Activated B cell treated with CpG ODN at 0.5 μM for 24 hours (primary cell): ENCODE data around the gene BRS3. TPM values are rescaled to one million over a fixed set of nuclear protein-coding genes. Genes with fewer than 3 reads are reported as not detected.

Source experiments
- ATAC-seq: fragments of 200-7000 bp; cut with Tn5 transposase; one replicate; pipeline ENCODE4 v1.10.0; 2021; ENCODE audit warnings: low read depth, mild to moderate bottlenecking, moderate library complexity
- CTCF ChIA-PET: fragments of 350-600 bp; sonication (Branson Sonifier 250); formaldehyde crosslinking; loops from one replicate; lab custom pipeline; 2021; ENCODE audit warnings: antibody characterized with exemption; lab: Charles Lee
- POLR2A ChIA-PET: fragments of 350-600 bp; sonication (Branson Sonifier 250); formaldehyde crosslinking; loops from one replicate; lab custom pipeline; 2021; ENCODE audit warnings: antibody characterized with exemption; lab: Charles Lee
- DNase-seq: peaks from one replicate; pipeline ENCODE4 v3.0.0; 2022
- H3K27ac Mint-ChIP-seq: one replicate; pipeline ENCODE4 v1.8.0; 2020; ENCODE audit warnings: mixed read lengths
- H3K27me3 Mint-ChIP-seq: one replicate; pipeline ENCODE4 v1.8.0; 2021; ENCODE audit warnings: mixed read lengths
- H3K36me3 Mint-ChIP-seq: one replicate; pipeline ENCODE4 v1.8.0; 2021; ENCODE audit warnings: low read depth, mixed read lengths
- H3K4me1 Mint-ChIP-seq: one replicate; pipeline ENCODE4 v1.8.0; 2021; ENCODE audit warnings: mixed read lengths
- H3K4me3 Mint-ChIP-seq: one replicate; pipeline ENCODE4 v1.8.0; 2020; ENCODE audit warnings: mild to moderate bottlenecking, mixed read lengths
- H3K9me3 Mint-ChIP-seq: one replicate; pipeline ENCODE4 v1.8.0; 2020; ENCODE audit warnings: mixed read lengths
- intact Hi-C: fragments of 100-400 bp; cut with micrococcal nuclease; formaldehyde crosslinking; loops from one replicate; pipeline ENCODE4 v1.15.1; 2024
- total RNA-seq: library from RNA; stranded (reverse); gene quantifications from 2 replicates; pipeline ENCODE4 v1.2.3, GENCODE V29; 2022
- TF ChIP-seq, protein P1 (sequence below): fragments of 200-600 bp; IDR thresholded peaks from one replicate; pipeline ENCODE4 v1.8.0; 2022; ENCODE audit warnings: antibody characterized with exemption, mild to moderate bottlenecking

BRS3 gene
- total RNA-seq, 1 donor from 2014 or later, result not detected

GRCh38 chrX:136491832-136492231 lies 4.1 kb downstream of the BRS3 start:
- H3K27ac Mint-ChIP-seq, result no peak overlapping the region
- ChIA-PET POLR2A (interaction anchor here (0.7 kb wide), 2 partner anchors 466 to 1591 kb away, joined by 5 to 7 read pairs; no protein-coding TSS in a partner anchor), CTCF (no interaction called here)
- H3K36me3 Mint-ChIP-seq, result no peaks in the 10 kb centered on the region
- TF ChIP-seq, protein P1, sequence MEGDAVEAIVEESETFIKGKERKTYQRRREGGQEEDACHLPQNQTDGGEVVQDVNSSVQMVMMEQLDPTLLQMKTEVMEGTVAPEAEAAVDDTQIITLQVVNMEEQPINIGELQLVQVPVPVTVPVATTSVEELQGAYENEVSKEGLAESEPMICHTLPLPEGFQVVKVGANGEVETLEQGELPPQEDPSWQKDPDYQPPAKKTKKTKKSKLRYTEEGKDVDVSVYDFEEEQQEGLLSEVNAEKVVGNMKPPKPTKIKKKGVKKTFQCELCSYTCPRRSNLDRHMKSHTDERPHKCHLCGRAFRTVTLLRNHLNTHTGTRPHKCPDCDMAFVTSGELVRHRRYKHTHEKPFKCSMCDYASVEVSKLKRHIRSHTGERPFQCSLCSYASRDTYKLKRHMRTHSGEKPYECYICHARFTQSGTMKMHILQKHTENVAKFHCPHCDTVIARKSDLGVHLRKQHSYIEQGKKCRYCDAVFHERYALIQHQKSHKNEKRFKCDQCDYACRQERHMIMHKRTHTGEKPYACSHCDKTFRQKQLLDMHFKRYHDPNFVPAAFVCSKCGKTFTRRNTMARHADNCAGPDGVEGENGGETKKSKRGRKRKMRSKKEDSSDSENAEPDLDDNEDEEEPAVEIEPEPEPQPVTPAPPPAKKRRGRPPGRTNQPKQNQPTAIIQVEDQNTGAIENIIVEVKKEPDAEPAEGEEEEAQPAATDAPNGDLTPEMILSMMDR, result no peak
- no peaks in the 10 kb centered on the region for H3K9me3 Mint-ChIP-seq
- H3K27me3 Mint-ChIP-seq, result peaks cover 8% of the 10 kb centered on the region
- ATAC-seq, result no peak
- no peak for DNase-seq
- H3K4me3 Mint-ChIP-seq, result no peak overlapping the region
- H3K4me1 Mint-ChIP-seq, result peaks cover 10% of the 10 kb centered on the region
- intact Hi-C loops, result no loop called here

DNA sequence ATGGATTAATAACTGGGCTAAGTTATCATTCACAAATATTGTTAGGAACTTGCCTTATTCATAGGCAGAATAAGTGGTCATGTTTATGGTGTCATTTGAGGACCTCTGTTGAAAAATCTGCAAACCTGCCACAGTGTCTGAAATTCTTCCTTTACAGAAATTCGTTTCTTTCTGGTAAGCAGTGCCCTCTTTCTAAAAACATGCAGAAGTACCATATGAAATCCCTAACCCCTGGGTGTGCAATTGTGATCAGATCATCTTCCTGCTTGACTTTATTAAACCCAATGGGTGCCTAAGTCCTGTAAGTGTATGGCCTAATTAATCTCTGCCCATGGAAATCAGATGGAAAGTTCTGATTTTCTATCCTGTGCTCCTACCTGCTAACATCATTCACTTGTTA lies 5.3 kb downstream of the BRS3 start:
- ChIA-PET CTCF (no interaction called here), POLR2A (no interaction called here)
- H3K4me3 Mint-ChIP-seq, result no peak overlapping the region
- intact Hi-C loops, result no loop called here
- no peaks in the 10 kb centered on the region for H3K9me3 Mint-ChIP-seq
- H3K27me3 Mint-ChIP-seq, result peaks cover 8% of the 10 kb centered on the region
- ATAC-seq (no peak), DNase-seq (no peak)
- TF ChIP-seq, protein P1, result no peak
- peaks cover 13% of the 10 kb centered on the region for H3K4me1 Mint-ChIP-seq
- no peak overlapping the region for H3K27ac Mint-ChIP-seq
- peaks cover 3% of the 10 kb centered on the region for H3K36me3 Mint-ChIP-seq

DNA sequence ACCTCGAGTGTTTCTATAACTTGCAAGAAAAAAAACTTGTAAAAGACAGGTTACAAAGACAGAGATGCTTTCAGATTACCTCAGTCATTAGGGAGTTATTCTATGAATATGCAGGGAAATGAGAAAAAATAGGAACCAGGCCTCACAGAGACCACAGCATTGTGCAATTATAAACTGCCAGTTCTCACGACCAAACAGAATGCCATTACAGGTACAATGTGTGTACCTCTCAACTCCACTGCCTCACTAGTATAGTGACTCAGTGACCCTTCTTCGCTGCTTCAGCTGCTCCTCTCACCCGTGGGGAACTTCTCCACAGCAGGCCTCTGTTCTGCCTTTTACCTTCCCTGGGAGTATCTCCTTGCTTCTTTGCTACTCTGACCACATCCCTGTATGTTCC lies 7.3 kb downstream of the BRS3 start:
- no peak for DNase-seq
- TF ChIP-seq, protein P1, result no peak
- Mint-ChIP-seq H3K4me3 (no peak overlapping the region), H3K9me3 (no peaks in the 10 kb centered on the region), H3K4me1 (peaks cover 23% of the 10 kb centered on the region), H3K27ac (no peak overlapping the region), H3K27me3 (peaks cover 3% of the 10 kb centered on the region), H3K36me3 (peaks cover 5% of the 10 kb centered on the region)
- no peak for ATAC-seq
- CTCF ChIA-PET, result no interaction called here
- POLR2A ChIA-PET, result no interaction called here
- intact Hi-C loops, result loop anchor here (5.0 kb wide), 2 partner anchors 197 to 212 kb away; no protein-coding TSS in a partner anchor

GRCh38 chrX:136496186-136496763 lies 8.5 kb downstream of the BRS3 start:
- intact Hi-C loops, result loop anchor here (1.0 to 5.0 kb wide), 6 partner anchors 196 to 1075 kb away; partner anchors contain the start of genes MAP7D3, SLC9A6 and SMIM10L2A
- H3K27me3 Mint-ChIP-seq, result no peaks in the 10 kb centered on the region
- TF ChIP-seq, protein P1, result no peak
- DNase-seq (no peak), ATAC-seq (no peak)
- peak overlapping the region; percentile 89 for H3K4me3 Mint-ChIP-seq
- ChIA-PET CTCF (interaction anchor here (1.4 kb wide), 1 partner anchor 468 kb away, joined by 3 read pairs; no protein-coding TSS in a partner anchor), POLR2A (interaction anchor here (1.9 kb wide), 1 partner anchor 510 kb away, joined by 5 read pairs; no protein-coding TSS in a partner anchor)
- H3K4me1 Mint-ChIP-seq, result peaks cover 22% of the 10 kb centered on the region
- H3K27ac Mint-ChIP-seq, result peak overlapping the region; percentile 97
- peaks cover 12% of the 10 kb centered on the region for H3K36me3 Mint-ChIP-seq
- no peaks in the 10 kb centered on the region for H3K9me3 Mint-ChIP-seq

DNA sequence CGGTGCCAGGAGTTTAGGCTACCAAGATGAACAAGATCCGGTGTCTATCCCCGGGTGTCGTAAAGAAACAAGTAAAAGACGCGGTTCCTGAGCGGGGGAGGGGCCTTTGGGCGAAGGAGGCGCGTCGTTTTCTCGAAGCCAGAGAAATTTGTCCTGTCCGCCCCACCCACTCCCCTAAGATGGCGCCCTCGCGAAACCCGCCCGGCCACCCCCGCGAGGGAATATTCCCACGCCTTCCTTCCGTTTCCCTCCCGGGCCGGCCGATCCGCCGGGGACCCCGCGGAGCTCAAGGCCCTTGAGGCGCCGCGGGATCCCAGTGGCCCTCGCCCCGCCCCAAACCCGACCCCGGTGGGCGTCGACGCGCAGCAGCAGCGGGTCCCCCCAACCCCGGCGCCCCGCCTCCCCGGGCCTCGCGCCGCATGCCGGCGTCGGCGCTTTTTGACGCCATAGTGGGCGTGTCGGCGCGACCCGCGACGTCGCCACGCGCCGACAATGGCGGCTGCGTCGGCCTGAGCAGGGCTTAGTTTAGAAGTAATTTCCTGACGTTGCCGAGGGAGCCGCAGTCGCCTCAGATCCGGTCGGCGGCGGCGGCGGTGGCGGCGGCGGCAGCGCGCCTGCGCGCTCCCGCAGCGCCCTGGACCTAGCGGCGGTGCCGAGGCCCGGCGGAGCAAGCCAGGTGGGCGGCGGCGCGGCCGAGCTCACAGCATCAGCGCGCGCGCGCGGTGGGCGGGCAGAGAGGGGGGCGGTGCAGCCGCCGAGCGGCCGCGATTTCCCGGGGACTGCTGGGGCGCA lies 9.2 kb downstream of the BRS3 start:
- POLR2A ChIA-PET, result interaction anchor here (0.6 to 1.9 kb wide), 3 partner anchors 198 to 510 kb away, joined by 4 to 6 read pairs (median 5); partner anchors contain the start of gene RBMX

More for the DNA sequence above, 9.2 kb downstream of the BRS3 start:
- TF ChIP-seq, protein P1, result no peak
- Mint-ChIP-seq H3K36me3 (peaks cover 16% of the 10 kb centered on the region), H3K4me3 (peak overlapping the region; percentile 89), H3K9me3 (no peaks in the 10 kb centered on the region), H3K27me3 (no peaks in the 10 kb centered on the region), H3K4me1 (peaks cover 22% of the 10 kb centered on the region), H3K27ac (peak overlapping the region; percentile 97)
- peak; percentile 79 for DNase-seq
- CTCF ChIA-PET, result interaction anchor here (1.4 kb wide), 1 partner anchor 469 kb away, joined by 3 read pairs; no protein-coding TSS in a partner anchor
- intact Hi-C loops, result loop anchor here (1.0 to 5.0 kb wide), 8 partner anchors 195 to 1076 kb away; partner anchors contain the start of genes MAP7D3, RBMX, SLC9A6 and SMIM10L2A
- ATAC-seq, result peak; percentile 81
